NCI-H1048 (cell line): ENCODE measurements around the gene ATG12.
"Not testable (repeated sequence)": the region's sequence is repeated elsewhere in the genome, so short reads cannot be mapped to it uniquely, and the experiment has no call there.

ENCODE experiments used
- DNase-seq: peaks from one replicate; lab custom pipeline; 2025; lab: John Stamatoyannopoulos, UW

The ATG12 gene

GRCh38 chr5:115841382-115842088 is at the start of gene ATG12, which contains the start of gene AP3S1:
TSS of gene ATG12 (minus strand) at chr5:115841565. CDS start at chr5:115841552, 13 bp downstream.
TSS of gene AP3S1 (plus strand) at chr5:115841935. CDS start at chr5:115842038, 103 bp downstream.
- peak; percentile 73 for DNase-seq

DNA sequence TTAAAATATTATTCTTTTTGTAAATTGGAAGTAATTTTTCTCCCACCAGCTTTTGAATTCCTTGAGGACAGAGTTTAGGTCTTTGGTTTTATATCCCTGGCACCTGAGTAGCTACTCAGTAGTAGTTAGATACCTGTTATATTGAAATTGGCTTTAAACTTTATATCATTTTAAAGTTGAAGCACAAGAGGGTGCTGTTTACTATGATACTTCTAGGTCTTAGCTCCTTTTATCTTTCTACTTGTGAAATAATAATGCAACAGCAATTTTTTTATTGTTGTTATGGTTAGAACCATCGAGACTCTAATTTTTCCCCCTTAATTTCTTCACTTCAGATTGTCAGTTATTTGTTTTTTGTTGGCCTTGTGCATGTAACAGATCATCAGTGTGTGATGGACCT is 46.7 kb upstream of the ATG12 start:
- DNase-seq, result no peak

DNA sequence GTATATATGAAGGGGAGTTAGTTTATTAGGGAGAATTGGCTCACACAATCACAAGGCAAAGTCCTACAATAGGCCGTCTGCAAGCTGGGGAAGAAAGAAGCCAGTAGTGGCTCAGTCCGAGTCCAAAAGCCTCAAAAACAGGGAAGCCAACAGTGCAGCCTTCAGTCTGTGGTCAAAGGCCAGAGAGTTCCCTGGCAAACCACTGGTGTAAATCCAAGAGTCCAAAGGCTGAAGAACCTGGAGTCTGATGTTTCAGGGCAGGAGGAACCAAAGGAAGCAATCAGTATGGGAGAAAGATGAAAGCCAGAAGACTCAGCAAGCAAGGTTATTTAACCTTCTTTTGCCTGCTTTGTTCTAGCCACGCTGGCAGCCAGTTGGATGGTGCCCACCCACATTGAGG is 43.8 kb upstream of the ATG12 start:
- not testable (repeated sequence) for DNase-seq

GRCh38 chr5:115884704-115885103 is 43.3 kb upstream of the ATG12 start:
- no peak for DNase-seq

- not testable (repeated sequence) for DNase-seq
Observed at GRCh38 chr5:115882434-115882833, 41.1 kb upstream of the ATG12 start.

DNA sequence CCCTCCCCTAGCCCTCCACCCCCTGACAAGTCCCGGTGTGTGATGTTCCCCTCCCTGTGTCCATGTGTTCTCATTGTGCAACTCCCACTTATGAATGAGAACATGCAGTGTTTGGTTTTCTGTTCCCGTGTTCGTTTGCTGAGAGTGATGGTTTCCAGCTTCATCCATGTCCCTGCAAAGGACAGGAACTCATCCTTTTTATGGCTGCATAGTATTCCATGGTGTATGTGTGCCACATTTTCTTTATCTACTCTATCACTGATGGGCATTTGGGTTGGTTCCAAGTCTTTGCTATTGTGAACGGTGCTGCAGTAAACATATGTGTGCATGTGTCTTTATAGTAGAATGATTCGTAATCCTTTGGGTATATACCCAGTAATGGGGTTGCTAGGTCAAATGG is 36.0 kb upstream of the ATG12 start:
- DNase-seq, result not testable (repeated sequence)

- no peak for DNase-seq
Observed at GRCh38 chr5:115875447-115875846, 34.1 kb upstream of the ATG12 start.

DNA sequence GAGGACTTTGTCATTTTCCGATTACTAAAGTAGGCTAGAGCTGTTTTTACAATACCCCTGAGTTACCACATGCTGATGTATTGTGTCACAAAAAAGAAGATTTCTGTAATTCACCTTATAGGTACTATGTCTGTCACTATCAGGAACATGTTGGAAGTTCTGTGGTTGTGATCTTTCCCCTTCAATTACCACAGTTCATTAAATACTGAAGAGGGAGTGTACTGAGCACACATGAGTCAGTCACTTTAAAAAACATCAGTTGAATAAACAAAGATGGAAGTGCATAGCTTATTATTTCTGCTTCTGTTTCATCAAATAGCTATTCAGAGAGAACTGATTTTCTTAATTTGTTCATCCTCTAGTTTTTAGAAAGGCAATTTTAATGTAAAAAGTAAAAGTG is 32.0 kb upstream of the ATG12 start:
- no peak for DNase-seq

- DNase-seq, result no peak
Observed at GRCh38 chr5:115872447-115872846, 31.1 kb upstream of the ATG12 start.

DNA sequence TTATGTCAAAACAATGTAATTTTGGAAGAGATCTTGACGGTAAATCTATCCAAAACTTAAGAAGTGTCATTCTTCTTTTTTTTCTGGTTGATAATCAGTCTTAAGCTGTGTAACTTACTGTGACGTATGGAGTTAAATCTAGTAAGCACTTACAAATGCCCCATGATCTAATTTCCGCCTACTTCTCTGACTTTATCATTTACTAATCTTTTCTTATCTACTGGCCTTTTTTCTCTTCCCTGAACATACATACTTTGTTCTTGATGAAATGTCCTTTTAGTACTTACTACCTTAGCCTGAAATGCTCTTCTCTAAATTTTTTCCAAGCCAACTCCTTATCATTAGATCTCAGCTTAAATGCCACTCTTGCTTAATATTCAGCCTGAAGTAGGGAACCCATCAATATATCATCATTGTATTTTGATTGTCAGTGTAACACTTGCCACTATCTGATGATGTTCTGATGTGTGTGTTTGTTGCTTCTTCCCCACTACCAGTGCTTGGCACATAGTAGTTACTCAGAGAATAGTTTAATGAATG is 28.0 kb upstream of the ATG12 start:
- DNase-seq, result no peak

- no peak for DNase-seq
Observed at GRCh38 chr5:115859378-115859777, 18.0 kb upstream of the ATG12 start.

DNA sequence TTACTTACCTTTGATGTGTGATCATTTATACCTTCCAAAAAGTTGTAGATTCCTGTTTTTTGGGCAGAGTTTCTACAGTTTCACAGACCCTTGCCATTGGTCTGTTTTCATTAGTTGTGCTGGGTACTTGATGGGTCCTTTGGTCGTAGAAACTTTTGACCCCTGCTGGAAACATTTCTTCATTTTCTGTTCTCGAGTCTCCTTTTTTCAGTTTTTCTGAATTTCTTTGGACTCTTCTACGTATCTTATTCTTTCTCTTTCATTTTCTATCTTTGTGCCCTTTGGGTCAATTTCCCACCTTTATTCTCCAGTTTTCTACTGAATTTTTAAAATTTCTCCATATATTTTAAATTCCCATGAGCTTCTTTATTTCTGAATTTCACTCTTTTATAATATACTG is 17.0 kb upstream of the ATG12 start:
- no peak for DNase-seq

DNA sequence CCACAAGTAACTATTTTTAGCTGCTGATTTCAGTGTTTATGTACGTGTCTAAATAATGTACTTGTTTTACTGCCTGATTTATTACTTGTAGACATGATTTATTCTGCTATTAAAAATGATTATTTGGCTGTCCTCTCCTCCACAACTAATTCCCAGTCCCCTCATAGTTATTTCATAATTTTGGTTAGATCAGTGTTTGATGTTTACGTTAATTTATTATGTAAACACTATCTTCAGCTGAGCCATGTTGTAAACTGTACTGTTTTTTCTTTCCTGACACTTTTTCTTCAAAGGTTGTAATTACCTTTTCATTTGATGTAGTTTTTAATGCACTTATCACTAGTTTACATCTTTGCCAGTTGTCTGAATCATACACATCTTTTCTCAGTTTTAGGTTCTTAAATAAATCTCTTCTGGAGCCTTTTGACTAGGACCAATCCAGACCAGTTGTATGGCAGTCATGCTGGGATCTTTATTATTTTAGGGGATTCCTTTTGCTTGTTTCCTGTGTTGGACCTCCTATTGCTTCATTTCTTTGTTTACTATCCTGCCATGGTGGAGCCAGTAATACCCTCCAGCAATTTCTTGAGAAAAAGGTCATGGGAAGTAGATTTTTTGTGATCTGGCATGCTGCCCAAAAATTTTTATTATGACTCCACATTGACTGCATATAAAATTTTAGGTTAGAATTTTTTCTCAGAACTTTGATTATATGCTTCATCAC is 16.4 kb upstream of the ATG12 start:
- no peak for DNase-seq

GRCh38 chr5:115857057-115857479 is 15.7 kb upstream of the ATG12 start:
- no peak for DNase-seq

DNA sequence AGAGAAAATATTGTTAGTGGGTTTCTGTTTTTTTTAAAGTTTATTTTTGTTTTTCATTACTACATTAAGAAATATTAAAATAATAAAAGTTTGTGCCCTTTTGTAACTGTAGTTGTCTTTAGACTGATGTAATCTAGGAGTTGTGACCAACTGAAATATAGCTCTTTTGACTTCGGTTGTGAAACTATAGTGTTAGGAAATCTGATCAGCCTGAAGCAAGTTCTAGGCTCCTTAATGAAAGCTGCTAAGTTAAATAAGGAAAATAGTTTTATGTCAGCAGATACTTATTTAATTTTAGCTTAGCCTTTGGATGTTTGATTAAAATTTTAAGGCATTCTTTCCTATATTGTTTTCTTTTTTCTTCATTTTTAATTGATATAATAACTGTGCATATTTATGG is 14.6 kb upstream of the ATG12 start:
- no peak for DNase-seq

- no peak for DNase-seq
Observed at GRCh38 chr5:115854139-115854538, 12.8 kb upstream of the ATG12 start.

GRCh38 chr5:115850744-115851416 is 9.5 kb upstream of the ATG12 start:
- no peak for DNase-seq

DNA sequence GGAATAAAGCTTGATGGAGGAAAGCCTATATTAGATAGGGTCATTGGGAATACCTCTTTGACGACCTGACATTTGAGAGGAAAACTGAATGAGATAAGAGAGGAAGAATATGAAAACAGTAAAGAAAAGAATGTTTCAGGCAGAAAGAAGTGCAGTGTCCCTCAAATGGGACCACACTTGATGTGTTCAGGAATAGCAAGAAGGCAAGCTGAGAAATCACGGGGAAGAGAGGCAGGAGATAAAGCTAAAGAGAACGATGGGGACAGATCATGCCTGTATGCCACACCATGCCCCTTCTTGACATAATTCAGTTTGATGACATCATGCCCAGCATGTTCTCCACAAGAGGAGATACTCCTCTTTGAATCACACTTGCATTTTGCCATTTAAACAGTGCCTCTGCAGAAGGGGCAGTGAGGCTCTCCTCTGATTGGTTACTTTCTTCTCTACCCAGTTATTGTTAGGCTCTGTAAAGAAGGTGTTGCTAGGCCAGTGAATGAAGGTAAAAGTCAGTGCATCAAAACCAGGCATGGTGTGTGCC is 8.0 kb upstream of the ATG12 start:
- DNase-seq, result no peak

GRCh38 chr5:115847290-115847689 is 5.9 kb upstream of the ATG12 start:
- no peak for DNase-seq

- no peak for DNase-seq
Observed at GRCh38 chr5:115844321-115844817, 3.0 kb upstream of the ATG12 start.

GRCh38 chr5:115843444-115844130 is 2.2 kb upstream of the ATG12 start:
- no peak for DNase-seq

- no peak for DNase-seq
Observed at GRCh38 chr5:115842952-115843351, 1.6 kb upstream of the ATG12 start.
